HG03575 (cell line): Measurements from ENCODE around the gene VPS13A.
"Not testable (repeated sequence)": the region's sequence is repeated elsewhere in the genome, so short reads cannot be mapped to it uniquely, and the experiment has no call there.

ENCODE experiments used
- ATAC-seq: cut with Tn5 transposase; IDR thresholded peaks from one replicate; pipeline ENCODE4 v1.9.1; 2021; ENCODE audit not compliant: unreplicated experiment, insufficient number of reproducible peaks, low FRiP score; ENCODE audit errors: extremely low read depth

The VPS13A gene

DNA sequence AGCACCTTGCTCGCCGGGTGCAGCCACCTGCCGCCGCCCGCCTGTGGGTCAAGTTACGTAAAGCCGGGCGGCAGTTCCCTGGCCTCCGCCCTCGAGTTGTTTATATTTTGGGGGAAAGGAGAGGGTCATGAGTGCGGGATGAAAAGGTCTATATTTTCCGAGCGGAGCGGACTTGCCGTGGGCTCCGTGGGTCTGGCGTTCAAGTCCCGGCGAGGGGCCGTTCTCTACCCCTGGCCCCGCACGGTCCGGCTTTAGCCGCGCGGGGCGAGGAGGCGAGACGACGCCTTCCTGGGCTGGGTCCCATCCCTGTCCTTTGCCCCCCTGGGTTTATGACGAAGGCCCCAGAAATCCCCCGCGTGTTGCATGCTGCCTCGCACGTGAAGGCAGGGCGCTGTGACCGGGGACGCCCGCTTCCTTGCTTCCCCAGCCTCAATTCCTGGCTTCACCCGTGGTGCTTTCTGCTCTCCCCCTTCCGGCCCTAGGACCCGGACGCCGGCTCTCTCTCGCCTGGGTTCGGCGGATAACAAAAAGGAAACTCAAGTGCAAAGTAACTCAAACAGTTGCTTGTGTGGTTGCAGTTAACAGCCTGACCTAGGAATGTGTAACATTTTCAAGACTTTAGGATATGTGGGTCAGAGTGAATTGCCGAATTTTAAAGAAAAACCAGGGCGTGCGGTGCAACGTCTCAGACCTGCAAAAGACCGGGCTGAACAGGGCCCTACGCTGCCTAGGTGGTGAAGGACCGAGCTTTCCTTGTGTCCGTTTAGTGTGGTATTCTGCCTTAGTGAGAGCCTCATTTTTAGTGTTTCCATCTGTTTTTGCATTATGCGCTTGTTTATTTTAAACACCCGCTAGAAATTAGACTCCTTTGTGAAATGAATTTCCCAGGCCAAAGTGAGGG, 810 bp downstream of the VPS13A start:
- ATAC-seq: no peak

DNA sequence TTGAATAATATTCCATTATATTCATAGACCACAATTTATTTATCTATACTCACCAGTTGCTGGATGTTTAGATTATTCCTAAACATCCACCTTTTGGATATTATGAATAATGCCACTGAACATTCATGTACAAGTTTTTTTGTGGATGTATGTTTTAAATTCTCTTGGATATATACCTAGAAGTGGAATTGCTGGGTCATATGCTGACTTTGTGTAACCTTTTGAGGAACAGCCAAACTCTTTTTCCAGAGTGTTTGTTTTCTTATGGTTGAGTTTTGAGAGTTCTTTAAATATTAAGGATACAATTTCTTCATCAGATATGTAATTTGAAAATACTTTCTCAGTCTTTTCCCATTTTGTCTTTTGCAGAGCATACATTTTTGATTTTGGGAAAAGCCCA, 2.7 kb downstream of the VPS13A start:
- no peak for ATAC-seq

DNA sequence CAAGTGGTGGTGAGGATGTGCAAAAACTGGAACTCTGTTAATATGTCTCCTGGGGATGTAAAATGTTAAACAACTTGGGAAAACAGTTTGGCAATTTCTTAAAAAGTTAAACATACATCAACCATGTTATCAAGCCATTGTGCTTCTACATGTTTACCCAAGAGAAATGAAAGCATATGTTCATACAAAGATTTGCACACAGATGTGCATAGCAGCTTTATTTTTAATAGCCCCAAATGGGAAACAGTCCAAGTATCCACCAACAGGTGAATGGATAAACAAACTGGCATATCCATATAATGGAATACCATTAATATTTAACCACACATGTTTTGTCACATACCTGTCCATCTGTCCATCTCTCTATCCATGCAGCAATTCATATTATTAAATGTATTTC, 6.2 kb downstream of the VPS13A start:
- no peak for ATAC-seq

DNA sequence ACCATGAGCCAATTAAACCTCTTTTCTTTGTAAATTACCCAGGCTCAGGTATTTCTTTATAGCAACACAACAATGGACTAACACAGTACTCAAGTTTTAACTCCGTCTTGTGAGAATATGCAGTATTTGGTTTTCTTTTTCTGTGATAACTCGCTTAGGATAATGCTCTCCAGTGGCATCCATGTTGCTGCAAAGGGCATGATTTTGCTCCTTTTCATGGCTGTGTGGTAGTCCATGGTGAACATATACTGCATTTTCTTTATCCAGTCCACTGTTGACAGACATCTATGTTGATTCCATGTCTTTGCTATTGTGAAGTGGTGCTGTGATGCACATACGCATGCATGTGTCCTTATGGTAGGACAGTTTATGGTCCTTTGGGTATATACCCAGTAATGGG, 10.9 kb downstream of the VPS13A start:
- ATAC-seq: no peak

DNA sequence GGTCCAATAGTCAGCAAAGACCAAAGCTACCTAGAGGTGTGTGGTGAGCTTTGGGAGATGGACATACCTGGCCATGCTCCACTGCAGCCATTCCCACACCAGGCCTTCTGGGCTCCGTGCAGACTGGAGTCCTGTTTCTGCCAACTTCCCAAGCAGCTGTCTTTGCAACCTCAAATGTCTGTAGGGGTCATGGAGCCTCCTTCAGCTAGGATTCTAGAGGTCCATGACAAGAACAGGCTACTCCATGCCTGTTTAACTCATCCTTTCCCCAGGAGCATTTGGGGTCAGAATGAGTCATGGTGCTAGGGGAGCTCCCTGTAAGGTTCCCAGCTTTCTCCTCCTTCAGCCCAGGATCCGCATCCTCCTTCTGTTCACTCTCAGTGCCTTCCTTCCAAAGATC, 17.1 kb downstream of the VPS13A start:
- ATAC-seq: no peak

DNA sequence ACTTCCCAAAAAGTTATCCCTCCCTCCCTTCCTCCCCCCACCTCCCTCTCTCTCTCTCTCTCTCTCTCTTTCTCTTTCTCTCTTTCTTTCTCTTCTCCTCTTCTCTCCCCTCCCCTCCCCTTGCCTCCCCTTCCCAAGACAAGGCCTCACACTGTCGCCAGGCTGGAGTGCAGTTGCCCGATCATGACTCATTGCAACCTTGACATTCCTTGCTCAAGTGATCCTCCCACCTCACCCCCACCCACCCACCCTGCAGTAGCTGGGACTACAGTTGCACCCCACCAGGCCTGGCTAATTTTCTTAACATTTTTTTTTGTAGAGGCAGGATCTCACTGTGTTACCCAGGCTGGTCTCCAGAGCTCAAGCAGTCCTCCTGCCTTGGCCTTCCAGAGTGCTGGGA, 32.8 kb downstream of the VPS13A start:
- ATAC-seq: no peak

DNA sequence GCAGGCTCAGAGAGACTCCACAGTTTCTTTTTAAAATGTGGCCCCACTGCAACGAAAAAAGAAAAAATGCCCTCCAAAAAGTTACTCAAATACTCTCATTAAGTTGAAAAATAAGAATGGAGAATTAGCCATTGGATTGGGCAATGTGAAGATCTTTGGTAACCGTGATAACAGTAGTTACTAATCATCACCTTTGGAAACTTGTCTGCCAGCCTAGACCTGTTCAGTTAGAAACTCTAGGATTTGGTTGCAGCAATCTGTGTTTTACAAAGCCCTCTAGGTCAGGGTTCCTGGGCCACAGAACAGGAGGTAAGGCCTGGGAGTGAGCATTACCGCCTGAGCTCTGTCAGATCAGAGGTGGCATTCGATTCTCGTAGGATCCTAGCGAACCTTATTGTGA, 34.2 kb downstream of the VPS13A start:
- ATAC-seq: no peak

DNA sequence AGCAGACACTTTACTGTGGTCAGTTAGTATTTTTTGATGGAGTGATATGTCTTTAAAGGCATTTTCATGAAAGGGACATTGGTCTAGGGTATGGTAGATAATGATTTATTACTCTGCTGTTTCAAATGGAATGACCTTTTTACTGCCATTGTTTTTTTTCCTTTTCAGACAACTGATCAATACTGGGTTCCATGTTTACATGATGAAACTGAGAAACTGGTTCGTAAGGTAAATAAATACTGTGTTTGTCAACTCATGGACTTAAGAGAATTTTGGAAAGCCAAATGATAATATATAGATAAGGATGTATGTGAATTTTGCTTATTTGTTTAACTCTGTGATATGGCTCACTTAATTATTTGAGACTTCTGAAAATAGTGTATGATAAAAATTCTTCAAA, 35.5 kb downstream of the VPS13A start:
- no peak for ATAC-seq

DNA sequence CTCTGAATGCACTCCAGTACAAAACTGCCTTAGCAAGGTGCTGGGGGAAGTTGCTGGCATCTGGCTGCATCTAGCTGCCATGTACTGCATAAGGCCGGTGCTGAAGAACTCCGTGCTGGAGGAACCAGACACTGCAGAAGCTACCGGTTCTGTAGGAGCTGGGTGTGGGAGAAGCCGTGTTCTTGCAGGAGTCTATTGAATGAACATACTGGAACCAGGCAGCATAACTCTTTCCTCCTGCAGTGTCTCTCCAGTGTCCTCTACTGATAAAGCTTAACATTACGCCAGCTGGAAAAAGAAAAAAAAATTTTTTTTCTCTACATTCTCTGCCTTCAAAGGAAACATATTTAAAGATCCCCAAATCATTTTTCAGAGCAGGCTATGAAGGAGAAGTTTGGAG, 38.5 kb downstream of the VPS13A start:
- ATAC-seq: no peak

DNA sequence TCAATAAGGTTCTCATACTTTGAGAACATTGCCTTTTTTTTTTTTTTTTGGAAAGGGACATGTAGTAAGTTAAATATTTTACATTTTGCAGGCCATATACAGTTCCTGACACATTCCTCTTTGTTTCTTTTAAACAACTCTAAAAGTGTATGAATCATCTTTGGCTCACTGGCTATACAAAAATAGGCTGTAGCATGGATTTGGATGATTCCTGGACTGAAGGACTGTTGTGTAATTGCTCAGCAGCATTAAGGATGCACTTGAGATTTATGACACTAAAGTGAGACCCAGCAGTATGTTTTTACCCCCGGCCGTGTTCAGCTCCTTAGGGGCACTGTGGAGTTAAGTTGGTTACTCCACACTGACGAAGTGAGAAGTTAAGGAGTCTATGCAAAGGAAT, 41.3 kb downstream of the VPS13A start:
- ATAC-seq: no peak

DNA sequence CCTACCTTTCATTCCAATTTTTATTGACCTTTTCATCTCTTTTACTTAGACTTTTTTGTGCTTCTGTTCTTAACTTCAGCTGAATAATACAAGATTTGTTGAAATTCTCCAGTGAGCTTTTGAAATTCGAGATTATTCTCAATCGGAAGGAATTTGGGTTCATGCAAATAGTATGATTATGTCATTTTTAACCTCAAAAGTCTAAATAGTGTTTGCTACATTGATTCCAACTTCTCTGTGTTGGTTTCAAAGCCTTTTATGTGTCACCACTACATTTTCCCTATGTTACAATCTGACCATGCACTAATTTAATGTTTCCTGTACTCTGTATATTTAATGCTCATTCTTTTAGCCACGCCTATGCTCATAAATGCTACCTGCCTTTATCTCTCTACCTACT, 44.1 kb downstream of the VPS13A start:
- ATAC-seq: no peak

DNA sequence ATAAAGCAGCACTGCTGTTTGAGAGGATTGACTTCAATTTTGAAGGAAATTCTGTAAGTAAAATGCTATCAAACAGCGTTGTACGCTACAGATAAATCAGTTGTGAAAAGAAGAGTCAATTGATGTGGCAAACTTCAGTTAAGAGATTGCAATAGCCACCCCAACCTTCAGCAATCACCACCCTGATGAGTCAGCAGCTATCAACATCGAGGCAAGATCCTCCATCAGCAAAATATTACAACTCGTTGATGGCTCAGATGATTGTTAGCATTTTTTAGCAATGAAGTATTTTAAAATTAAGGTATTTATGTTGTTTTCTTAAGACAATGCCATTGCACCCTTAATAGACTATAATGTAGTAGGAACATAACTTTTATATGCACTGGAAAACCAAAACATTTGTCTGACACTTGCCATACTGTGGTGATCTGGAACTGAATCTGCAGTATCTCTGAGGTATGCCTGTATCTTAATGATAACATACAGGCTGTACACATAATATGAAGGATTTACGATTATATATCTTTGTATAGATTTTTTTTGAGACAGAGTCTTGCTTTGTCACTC, 47.5 kb downstream of the VPS13A start:
- no peak for ATAC-seq

DNA sequence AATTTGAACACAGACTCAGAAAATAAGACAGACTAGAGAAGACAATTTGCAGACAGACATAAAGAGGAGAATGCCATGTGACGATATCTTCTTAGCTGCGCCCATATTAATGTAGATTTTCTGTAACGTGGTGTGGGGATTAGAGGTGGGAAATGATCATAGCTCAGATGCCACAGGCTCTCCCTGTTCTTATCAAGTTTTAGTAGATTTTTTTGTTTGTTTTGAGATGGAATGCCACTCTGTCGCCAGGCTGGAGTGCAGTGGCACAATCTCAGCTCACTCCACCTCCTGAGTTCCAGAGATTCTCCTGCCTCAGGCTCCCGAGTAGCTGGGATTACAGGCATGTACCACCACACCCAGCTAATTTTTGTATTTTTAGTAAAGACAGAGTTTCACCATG, 59.4 kb downstream of the VPS13A start:
- no peak for ATAC-seq

DNA sequence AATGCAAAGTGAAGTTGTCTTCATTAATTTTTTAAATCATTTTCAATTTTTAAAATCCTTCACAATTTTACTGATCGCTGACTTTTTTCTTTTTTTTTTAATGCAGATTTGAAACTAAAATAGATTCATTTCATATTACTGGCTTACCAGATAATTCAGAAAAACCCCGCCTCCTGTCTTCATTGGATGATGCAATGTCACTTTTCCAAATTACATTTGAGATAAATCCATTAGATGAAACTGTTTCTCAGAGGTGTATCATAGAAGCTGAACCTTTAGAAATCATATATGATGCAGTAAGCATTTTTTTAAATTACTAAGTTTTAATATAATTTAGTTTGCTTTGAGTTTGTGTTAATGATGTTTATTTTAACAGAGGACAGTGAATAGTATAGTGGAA, 60.6 kb downstream of the VPS13A start:
- ATAC-seq: no peak

DNA sequence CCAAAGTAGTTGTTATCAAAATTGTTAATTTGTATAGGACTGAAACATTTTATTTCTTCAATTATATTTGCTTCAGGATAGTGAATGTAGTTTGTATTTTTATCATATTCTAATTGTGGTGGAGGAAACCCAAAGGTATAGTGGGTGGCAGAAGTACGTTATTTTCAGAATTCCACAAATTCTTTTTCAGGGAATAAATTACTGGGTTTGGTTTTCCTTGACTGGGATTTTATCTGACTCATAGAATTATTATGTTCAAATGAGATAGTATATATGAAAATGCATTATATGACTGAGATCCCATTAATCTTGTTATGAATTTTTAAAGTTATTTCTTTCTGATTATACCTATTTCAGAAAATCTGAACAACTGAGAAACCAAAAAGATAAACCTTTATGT, 73.7 kb downstream of the VPS13A start:
- no peak for ATAC-seq

DNA sequence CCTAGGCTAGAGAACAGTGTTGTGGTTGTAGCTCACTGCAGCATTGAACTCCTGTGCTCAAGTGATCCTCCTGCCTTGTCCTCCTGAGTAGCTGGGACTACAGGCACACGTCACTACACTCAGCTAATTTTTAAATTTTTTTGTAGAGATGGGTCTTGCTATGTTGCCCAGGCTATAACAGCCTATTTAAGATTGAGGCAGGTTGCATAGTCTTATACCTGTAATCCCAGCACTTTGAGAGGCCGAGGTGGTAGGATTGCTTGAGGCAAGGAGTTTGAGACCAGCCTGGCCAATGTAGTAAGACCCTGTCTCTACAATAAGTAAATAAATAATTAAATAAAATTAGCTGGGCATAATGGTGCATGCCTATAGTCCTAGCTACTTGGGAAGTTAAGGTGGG, 79.9 kb downstream of the VPS13A start:
- ATAC-seq: no peak

DNA sequence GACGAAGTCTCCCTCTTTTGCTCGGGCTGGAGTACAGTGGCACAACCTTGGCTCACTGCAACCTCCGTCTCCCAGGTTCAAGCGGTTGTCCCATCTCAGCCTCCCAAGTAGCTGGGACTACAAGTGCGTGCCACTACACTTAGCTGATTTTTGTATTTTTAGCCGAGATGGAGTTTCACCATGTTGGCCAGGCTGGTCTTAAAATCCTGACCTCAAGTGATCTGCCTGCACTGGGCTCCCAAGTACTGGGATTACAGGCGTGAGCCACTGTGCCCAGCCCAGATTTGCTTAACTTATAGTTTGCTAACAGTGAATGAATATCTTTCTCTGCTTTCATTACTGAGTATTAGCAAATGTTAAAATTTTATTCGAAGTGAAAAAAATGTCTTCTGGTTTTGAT, 84.3 kb downstream of the VPS13A start:
- ATAC-seq: no peak

DNA sequence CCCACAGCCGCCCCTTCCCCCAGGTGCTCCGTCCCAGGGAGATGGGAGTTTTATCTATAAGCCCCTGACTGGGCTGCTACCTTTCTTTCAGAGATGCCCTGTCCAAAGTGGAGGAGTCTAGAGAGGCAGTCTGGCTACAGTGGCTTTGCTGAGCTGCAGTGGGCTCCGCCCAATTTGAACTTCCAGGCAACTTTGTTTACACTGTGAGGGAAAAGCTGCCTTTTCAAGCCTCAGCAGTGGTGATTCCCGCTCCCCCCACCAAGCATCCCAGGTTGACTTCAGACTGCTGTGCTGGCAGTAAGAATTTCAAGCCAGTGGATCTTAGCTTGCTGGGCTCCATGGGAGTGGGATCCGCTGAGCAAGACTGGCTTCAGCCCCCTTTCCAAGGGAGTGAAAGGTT, 90.4 kb downstream of the VPS13A start:
- ATAC-seq: not testable (repeated sequence)

DNA sequence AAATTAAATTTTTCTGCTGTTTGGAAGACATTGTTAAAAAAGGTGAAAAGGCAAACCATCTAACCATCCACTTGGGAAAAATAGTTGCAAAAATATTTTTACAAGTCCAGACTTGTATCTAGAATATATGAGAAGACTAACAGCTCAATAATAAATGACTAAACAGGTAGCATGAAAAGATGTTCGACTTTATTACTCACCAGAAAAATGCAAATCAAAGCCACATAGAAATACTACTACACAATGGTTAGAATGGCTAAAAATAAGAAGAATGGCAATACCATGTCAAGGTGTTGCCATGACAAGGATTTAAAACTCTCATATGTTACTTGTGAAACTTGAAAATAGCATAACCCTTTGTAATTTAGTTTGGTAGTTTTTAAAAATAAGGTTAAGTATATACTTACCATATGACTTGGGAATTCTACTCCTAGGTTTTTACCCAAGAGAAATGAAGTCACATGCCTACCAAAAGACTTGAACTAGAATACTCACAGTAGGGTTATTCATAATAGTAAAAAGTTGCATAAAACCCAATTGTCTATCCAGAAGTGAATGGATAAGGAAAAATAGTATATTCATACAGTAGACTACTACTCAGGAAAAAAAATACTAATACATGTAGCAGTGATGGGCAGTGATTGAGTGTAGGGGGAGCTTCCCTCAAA, 93.8 kb downstream of the VPS13A start:
- ATAC-seq: no peak

DNA sequence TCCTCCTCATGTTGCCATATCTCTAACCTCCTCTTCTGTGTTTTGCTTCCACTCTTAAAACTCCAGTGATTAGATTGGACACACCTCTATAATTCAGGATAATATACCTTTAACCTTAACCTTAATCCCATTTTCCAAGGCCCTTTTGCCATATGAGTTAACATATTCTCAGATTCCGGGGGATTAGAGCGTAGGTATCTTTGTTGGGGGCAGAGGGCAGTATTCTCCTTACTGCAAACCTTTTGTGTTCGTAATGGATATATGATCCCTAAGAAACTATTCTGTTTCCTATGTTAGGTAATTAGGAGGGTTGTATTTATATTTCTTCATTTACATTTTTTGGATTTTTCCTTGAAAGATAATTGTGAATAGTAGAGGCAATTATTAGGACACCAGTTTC, 99.5 kb downstream of the VPS13A start:
- ATAC-seq: no peak
